Frontal cortex (tissue), 4 donors: Measurements from ENCODE around the gene LRRC75B. TPM values are rescaled to one million over a fixed set of nuclear protein-coding genes. Genes with fewer than 3 reads are reported as not detected.
"Not testable (repeated sequence)": the region's sequence is repeated elsewhere in the genome, so short reads cannot be mapped to it uniquely, and the experiment has no call there.

ENCODE experiments used
- DNase-seq, 2 donors: peaks; one replicate each; pipeline ENCODE4 v3.0.0; 2012; ENCODE audit warnings: low spot score in 2 of 2
- FAIRE-seq: peaks from 2 replicates; lab custom pipeline; 2012; peaks lifted over from hg19 to GRCh38; lab: Jason Lieb, UNC
- total RNA-seq: library from RNA; depleted of rRNA; stranded (reverse); fragments of >200 nt; gene quantifications from one replicate; pipeline ENCODE4 v1.2.3, GENCODE V29; 2014
- donor health status: control.
- donor health status: control.
- donor health status: control.

The LRRC75B gene
- total RNA-seq, 1 donor from 2014 or later, result 8.2 TPM

GRCh38 chr22:24564376-24565058 lies 28.4 kb downstream of the LRRC75B start:
- no peak for FAIRE-seq
- DNase-seq, result no peak

- no peak for FAIRE-seq
- DNase-seq, result no peak
These were observed 29.6 kb downstream of the LRRC75B start for GRCh38 chr22:24563246-24563645.

- no peak for DNase-seq
- FAIRE-seq, result no peak
These were observed 33.4 kb downstream of the LRRC75B start for GRCh38 chr22:24559471-24559870.

- FAIRE-seq, result no peak
- DNase-seq, result peak; percentile 98 to 99
These were observed 37.5 kb downstream of the LRRC75B start, which contains the start of gene SNRPD3 for GRCh38 chr22:24555165-24556039. TSS of gene SNRPD3 (plus strand) at chr22:24555999. CDS start at chr22:24557675, 1,676 bp downstream.

GRCh38 chr22:24554313-24555164 lies 38.3 kb downstream of the LRRC75B start, which contains the start of gene GUCD1:
TSS of gene GUCD1 (minus strand) at chr22:24555138. CDS start at chr22:24554991, 147 bp downstream.
- no peak for DNase-seq
- no peak for FAIRE-seq

GRCh38 chr22:24553597-24554312 lies 39.1 kb downstream of the LRRC75B start:
- FAIRE-seq (no peak), DNase-seq (no peak)

- DNase-seq, FAIRE-seq: not testable (repeated sequence)
These were observed 40.2 kb downstream of the LRRC75B start for GRCh38 chr22:24552503-24553286.

- FAIRE-seq (no peak), DNase-seq (no peak)
These were observed 41.9 kb downstream of the LRRC75B start for GRCh38 chr22:24550902-24551435.

GRCh38 chr22:24550028-24550901 lies 42.6 kb downstream of the LRRC75B start:
- FAIRE-seq (no peak), DNase-seq (no peak)

GRCh38 chr22:24548812-24549211 lies 44.1 kb downstream of the LRRC75B start:
- no peak for DNase-seq
- no peak for FAIRE-seq

GRCh38 chr22:24543679-24544243 lies 49.1 kb downstream of the LRRC75B start:
- DNase-seq (no peak), FAIRE-seq (no peak)

- DNase-seq (no peak), FAIRE-seq (no peak)
These were observed 49.7 kb downstream of the LRRC75B start for GRCh38 chr22:24543185-24543601.

- DNase-seq, result no peak
These were observed 50.2 kb downstream of the LRRC75B start for GRCh38 chr22:24542641-24543040.

GRCh38 chr22:24541681-24542515 lies 51.0 kb downstream of the LRRC75B start:
- no peak for FAIRE-seq
- DNase-seq, result no peak

More at GRCh38 chr22:24542641-24543040, 50.2 kb downstream of the LRRC75B start:
- FAIRE-seq, result no peak

GRCh38 chr22:24540470-24540869 lies 52.4 kb downstream of the LRRC75B start:
- no peak for FAIRE-seq
- DNase-seq, result no peak

- FAIRE-seq (no peak), DNase-seq (no peak)
These were observed 56.8 kb downstream of the LRRC75B start for GRCh38 chr22:24536089-24536488.
